NCI-H2107 treated with DMSO at 0.1 percent for 48 hours (cell line): ENCODE data around the gene ZBTB40.

ENCODE experiments used
- DNase-seq: peaks from one replicate; lab custom pipeline; 2025; ENCODE audit not compliant: unreplicated experiment; lab: John Stamatoyannopoulos, UW

Gene ZBTB40

DNA sequence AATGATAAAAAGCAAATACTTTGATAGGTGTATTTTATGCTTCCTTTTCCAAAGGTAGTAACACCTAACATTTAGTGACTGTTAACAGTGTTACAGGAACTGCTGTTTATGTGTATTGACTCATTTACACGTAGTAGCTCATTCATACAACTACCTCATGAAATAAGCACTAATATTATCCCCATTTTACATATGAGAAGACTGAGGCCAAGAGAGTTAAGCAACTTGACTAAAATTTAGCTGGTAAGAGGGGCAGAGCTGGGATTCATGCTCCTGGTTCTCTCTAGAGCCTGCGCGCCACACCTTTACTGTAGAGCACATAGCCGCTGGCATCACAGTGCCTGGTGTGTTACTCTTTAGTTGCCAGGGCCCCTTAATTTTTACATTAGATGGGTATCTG lies 11.3 kb downstream of the ZBTB40 start:
- DNase-seq: no peak

DNA sequence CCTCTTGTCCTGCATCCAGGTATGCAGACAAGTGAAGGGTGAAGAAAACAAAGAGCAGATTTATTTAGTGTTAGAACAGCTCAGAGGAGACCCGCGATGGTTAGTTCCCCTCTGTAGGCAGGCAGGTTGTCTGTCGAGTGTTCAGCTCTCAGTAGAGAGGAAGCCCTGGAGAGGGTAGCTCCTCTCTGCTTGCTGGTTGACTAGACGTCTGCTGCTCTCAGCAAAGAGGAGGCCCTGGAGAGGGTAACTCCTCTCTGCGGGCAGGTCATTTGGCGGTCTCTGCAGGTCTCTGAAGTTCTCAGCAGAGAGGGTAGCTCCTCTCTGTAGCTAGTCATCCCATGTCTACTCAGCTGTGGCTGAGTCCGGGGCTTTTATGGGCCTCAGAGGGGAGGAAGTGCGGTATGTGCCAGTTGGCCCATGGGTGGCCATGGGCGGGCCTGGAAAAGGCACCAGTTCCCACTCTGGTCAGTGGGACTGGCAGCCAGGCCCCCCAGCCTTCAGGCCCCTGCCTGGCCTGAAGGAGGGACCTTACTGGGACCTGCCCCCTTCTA lies 13.4 kb downstream of the ZBTB40 start:
- no peak for DNase-seq

- no peak for DNase-seq
These were observed 14.0 kb downstream of the ZBTB40 start for GRCh38 chr1:22465671-22466070.

GRCh38 chr1:22470227-22470626 lies 18.6 kb downstream of the ZBTB40 start:
- no peak for DNase-seq

- no peak for DNase-seq
These were observed 19.4 kb downstream of the ZBTB40 start for GRCh38 chr1:22471078-22471477.

GRCh38 chr1:22471610-22472009 lies 20.0 kb downstream of the ZBTB40 start:
- DNase-seq: no peak

GRCh38 chr1:22472596-22472995 lies 20.9 kb downstream of the ZBTB40 start:
- no peak for DNase-seq

DNA sequence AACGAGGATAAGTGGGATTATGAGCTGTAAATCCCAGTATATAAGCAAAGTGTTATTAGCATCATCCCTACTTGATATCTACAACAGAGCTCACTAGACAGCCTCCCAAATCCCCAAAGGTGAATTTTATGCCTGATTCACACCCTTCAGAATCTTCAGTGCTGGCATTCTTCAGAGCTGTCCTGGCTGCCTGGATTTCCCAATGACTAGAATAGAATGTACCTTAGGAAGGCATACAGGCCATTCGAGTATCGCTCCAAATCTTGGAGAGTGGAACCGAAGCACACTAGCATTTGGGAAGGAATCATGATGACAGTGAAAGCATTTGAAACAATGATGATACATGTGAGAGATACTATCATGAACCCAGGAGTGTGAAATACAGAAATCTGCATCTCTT lies 22.3 kb downstream of the ZBTB40 start:
- no peak for DNase-seq

- DNase-seq: no peak
These were observed 24.9 kb downstream of the ZBTB40 start for GRCh38 chr1:22476566-22476965.

DNA sequence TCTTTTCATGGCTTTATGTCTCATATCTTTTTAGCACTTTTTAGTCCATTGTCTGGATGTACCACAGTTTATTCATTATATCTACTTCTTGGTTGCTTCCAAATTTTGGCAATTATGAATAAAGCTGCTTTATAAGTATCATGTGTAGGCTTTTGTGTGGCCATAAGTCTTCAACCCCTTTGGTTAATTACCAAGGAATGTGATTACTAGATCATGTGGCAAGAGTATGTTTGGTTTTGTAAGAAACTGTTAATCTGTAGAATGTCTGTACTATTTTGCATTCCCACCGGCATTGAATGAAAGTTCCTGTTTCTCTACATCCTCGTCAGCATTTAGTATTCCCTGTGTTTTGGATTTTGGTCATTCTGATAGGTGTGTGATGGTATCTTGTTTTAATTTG lies 31.5 kb downstream of the ZBTB40 start:
- no peak for DNase-seq

- DNase-seq: no peak
These were observed 33.2 kb downstream of the ZBTB40 start for GRCh38 chr1:22484706-22485345.

GRCh38 chr1:22485431-22485830 lies 33.8 kb downstream of the ZBTB40 start:
- DNase-seq: no peak

DNA sequence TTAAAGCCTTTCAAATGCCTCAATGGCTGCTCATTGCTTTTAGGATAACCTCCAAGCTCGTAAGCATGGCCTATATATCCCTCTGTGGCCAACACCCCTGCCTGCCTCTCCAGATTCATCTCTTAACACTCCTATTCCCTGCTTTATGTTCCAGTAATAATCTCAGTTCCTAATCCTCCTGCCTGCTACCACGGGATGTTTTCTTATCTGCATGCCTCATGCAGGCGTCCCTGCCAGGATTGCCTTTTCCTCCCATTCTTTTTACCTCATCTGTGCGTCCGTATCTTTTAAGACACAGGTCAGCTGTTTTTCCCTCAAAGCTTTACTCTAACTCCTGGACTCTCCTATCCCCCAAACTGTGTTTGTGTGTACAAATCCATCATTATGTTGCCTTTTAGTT lies 36.1 kb downstream of the ZBTB40 start:
- DNase-seq: no peak

GRCh38 chr1:22488319-22488718 lies 36.7 kb downstream of the ZBTB40 start:
- DNase-seq: no peak

- DNase-seq: no peak
These were observed 37.6 kb downstream of the ZBTB40 start for GRCh38 chr1:22489278-22489677.

GRCh38 chr1:22489823-22490222 lies 38.2 kb downstream of the ZBTB40 start:
- DNase-seq: no peak

DNA sequence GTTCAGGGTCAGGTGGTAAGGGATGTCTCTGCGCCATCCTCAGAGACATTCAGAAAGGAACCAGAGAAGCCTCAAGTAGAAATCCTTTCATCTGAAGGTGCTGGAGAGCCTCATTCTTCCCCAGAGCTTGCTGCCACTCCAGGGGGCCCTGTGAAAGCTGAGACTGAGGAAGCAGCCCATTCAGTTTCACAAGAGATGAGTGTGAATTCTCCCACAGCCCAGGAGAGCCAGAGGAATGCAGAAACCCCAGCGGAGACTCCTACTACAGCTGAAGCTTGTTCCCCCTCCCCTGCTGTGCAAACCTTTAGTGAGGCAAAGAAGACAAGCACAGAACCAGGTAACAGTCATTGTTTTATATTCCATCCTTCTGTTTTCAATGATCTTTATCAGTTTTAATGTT lies 38.7 kb downstream of the ZBTB40 start:
- no peak for DNase-seq

DNA sequence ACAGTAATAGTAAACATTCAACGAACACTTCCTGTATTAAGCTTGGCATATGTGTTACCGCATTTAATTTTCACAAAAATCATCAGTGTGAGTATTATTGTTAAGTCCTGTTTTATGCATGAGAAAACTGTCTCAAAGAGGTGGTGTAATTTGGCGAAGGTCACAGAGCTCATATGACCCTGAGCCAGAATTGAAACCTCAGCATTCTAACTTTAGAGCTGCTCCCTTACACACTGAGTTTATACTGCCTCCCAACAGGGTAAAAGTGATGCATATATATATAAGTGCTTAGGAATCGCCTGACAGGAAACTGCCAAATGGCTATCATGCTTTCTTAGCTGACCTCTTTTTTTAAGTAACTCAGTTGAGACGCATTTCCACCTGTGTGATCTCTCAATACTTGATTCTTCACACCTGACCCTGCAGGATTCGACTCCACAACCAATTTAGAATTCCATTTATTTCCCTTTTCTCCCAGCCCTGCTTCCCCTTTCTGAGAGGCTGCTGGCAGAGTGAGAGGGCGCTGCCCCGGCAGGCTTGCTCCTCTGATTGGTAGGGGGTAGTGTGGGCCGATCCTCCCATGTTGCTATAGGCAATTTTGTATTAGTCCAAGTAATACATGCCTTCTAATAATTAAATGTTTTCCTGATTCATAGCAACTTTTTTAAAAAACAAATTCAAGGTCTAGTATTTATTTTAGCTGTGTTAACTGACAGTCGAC lies 40.5 kb downstream of the ZBTB40 start:
- no peak for DNase-seq

GRCh38 chr1:22494144-22494543 lies 42.5 kb downstream of the ZBTB40 start:
- no peak for DNase-seq

DNA sequence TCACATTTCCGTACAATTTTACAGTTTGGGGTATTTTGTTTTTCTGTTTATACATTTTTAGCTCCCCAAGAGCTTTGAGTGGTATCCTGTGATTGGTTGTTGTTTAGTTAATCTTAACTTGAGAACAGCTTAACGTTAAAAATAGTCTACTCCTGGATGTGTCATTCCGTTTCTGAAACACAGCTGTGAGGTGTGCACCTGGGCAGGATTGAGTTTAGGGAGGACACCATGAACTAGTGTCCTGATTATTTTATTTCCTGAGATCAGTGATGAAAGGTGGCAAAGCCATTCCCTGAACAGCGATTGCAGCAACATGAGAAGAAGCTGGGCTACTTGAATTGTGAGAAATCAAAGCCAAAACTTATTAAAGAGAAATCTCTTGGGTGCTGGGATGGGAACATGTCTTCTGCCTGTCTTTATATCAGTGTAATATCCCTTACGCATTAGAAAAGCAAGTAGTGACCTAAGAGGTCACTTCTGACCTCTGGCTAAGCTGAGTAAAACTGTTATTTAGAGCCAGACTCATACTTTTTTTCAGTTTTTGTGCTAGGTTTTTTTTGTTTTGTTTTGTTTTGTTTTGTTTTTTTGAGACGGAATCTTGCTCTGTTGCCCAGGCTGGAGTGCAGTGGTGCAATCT lies 43.4 kb downstream of the ZBTB40 start:
- DNase-seq: no peak

GRCh38 chr1:22496536-22497160 lies 45.0 kb downstream of the ZBTB40 start:
- DNase-seq: no peak

DNA sequence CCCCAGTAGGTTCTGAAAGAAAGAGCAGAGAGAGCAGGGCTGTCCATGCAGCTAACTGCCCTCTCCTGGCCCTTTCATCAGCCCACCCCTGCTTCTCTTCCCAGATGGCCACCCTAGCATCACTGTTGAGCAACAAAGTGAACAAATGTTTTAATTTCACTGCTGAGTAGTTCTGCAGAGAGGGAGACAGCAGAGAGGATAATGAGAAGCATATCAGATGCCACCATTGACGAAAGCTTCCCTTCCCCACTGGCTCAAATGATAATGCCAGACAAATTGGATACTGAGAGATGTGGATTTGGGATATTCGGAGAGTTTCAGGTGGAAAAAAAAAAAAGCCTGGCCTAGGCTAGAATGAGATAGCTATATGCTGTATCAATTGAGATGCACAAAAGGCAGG lies 46.8 kb downstream of the ZBTB40 start:
- DNase-seq: no peak
